HG03575 (cell line): ENCODE data around the gene DNAJC6.
"Not testable (repeated sequence)": the region's sequence is repeated elsewhere in the genome, so short reads cannot be mapped to it uniquely, and the experiment has no call there.

Experiments
- ATAC-seq: cut with Tn5 transposase; IDR thresholded peaks from one replicate; pipeline ENCODE4 v1.9.1; 2021; ENCODE audit not compliant: unreplicated experiment, insufficient number of reproducible peaks, low FRiP score; ENCODE audit errors: extremely low read depth

DNAJC6 gene

GRCh38 chr1:65289449-65289848 is 19.9 kb upstream of the DNAJC6 start:
- peak; percentile 63 for ATAC-seq

- ATAC-seq, result not testable (repeated sequence)
Measured at GRCh38 chr1:65291818-65292217, 17.5 kb upstream of the DNAJC6 start.

DNA sequence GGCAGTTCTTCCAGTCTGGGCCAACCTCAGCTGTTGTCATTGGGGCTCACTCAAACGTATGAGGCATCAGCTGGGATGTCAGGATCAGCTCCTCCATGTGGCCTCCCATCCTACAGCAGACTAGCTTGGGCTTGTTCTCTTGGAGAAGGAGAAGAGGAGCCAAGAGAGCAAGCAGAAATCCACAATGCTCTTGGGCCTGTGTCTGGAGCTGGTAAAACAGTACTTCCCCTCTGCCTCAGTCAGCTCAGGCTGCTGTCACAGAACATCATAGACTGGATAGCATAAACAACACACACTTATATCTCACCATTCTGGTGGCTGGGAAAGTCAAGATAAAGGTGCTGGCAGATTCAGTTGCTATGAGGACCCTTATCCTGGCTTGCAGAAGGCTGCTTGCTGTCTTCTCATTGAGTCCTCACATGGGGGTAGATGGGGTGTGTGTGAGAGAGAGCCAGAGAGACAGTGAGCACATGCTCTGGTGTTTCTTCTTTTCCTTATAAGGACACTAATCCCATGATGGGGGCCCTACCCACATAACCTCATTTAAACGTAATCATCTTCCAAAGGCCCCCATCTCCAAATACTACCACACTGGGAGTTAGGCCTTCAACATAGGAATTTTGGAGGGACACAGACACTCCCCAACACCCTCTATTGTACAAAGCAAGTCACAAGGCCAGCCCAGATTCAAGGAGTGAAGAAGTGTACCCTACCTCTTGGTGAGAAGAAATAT is 16.3 kb upstream of the DNAJC6 start:
- ATAC-seq, result no peak

GRCh38 chr1:65297706-65298105 is 11.6 kb upstream of the DNAJC6 start:
- ATAC-seq, result no peak

GRCh38 chr1:65299328-65299727 is 10.0 kb upstream of the DNAJC6 start:
- ATAC-seq, result no peak

GRCh38 chr1:65308781-65309303 is 501 bp upstream of the DNAJC6 start:
- ATAC-seq, result no peak

DNA sequence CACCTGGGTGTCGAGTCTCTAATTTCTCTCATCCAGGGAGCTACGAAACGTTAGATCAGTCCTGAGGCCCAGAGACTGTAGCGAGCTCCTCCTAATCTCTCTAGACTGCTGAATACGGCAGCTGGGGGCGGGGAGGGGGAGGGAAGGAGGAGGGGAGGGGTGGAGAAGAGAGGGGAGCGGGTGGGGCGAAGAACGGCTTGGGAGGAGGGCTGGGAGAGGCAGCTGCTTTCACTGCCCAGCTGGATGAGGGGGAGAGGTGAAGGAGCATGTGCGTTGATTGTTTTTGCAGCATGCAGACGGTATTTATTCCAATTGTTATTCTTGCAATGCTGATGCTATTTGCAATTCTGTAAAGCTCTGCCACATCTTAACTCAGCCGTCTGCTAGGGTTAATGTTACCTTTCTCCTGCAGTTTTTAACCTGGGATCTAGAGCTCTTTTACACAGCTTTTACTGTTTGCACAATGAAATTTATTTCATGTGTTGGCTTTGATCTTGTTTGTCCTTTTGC is 790 bp downstream of the DNAJC6 start:
- no peak for ATAC-seq

GRCh38 chr1:65311760-65312159 is 2.4 kb downstream of the DNAJC6 start:
- ATAC-seq, result no peak

- ATAC-seq, result no peak
Measured at GRCh38 chr1:65316233-65316632, 6.9 kb downstream of the DNAJC6 start.

DNA sequence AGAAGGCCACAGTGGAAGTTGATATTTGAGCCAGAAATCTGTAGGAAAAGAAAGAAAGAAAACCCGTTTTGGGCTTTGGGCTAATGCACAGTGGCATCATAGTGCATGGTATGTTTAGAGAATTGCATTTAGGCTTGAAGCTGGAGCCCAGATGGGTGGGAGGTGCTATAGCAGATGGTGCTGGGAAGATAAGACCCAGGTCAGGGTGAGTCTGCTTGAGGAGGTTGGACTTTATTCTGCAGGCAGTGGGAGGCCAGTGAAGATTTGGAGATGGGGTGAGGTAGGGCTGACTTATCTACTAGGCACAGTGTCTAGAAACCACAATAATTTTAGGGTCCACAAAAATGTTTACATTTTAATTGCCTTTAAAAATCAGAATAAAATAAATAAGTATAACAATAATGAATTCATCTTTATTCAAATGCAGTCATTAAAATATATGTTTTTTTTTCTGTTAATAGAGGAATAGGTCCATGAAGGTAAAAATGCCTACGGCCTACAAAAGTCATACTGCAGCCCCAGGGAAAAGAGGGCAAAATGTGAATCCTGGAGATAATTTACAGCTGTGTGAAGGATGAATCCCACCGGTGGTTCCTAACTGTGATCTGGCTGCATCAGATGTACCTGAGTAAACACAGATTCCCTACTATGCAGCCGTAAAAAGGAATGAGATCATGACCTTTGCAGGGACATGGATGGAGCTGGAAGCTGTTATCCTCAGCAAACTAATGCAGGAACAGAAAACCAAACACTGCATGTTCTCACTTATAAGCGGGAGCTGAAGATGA is 8.7 kb downstream of the DNAJC6 start:
- no peak for ATAC-seq

DNA sequence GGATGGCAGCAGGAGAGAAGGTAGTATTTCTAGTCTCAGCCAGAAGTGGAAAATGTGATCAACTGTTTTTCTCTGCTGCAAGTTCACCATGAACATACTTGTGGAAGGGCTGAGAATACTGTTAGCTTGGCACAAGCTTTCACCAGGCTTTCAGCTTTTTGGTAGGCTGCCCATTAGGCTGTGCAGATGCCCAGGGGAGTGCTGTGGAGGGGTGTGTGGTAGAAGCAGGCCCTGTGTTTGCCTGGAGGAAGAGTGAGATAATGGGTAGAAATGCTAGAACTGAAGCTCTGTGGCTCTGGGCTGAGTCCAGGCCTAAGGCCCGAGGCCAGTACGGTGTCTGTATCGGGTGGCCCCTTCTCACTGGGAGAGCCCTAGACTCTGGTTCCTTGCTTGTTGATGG is 9.8 kb downstream of the DNAJC6 start:
- no peak for ATAC-seq

DNA sequence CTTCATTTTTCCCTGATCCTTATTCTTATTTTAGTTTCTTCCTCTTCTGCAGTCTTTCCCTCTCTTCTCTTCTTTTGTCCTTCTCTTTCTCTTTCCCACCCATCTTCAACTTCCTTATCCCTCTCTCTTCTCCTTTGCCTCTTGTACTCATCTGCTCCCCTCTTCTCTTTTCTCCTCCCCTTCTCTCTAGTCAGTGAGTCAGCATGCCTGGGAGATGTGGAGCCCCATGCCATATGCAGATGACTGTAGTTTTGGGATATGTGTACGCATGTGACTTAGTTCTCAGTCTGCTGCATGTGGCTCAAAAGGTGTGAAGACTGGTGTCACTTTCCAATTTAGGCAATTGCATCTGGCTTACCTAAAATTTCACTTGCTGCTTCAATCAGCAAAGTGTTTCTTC is 10.4 kb downstream of the DNAJC6 start:
- no peak for ATAC-seq

GRCh38 chr1:65321879-65322278 is 12.5 kb downstream of the DNAJC6 start:
- ATAC-seq, result no peak

DNA sequence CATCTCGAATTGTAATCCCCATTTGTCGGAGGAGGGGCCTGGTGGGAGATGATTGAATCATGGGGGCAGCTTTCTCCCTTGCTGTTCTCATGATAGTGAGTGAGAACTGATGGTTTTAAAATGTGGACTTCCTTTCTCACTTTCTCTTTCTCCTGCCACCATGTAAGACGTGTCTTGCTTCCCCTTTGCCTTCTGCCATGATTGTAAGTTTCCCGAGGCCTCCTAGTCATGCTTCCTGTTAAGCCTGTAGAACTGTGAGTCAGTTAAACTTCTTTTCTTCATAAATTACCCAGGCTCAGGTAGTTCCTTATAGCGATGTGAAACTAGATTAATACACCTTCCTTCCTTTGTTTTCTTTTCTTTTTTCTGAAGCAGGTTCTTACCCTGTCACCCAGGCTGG is 13.9 kb downstream of the DNAJC6 start:
- ATAC-seq, result no peak

GRCh38 chr1:65330021-65330420 is 20.7 kb downstream of the DNAJC6 start:
- no peak for ATAC-seq

DNA sequence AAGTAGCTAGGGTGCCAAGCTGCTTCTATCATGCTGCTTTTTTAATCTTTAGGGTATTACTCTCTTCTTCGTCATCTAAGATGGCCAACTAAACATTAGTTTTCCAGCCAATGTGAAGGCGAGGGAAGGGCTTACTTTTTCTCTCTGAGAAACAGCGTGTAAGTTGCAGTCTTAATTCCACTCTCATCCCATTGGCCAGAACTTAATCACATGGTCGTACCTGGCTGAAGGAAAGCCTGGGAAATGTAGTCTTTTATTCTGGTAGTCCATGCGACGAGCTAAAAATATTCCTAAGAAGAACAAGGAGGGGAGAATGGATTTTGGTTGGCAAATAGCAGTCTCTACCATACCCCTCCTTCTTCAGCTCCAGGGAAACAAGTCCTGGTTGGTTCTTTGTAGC is 21.5 kb downstream of the DNAJC6 start:
- no peak for ATAC-seq

- ATAC-seq, result no peak
Measured at GRCh38 chr1:65332821-65333220, 23.5 kb downstream of the DNAJC6 start.

GRCh38 chr1:65334081-65334480 is 24.7 kb downstream of the DNAJC6 start:
- no peak for ATAC-seq

DNA sequence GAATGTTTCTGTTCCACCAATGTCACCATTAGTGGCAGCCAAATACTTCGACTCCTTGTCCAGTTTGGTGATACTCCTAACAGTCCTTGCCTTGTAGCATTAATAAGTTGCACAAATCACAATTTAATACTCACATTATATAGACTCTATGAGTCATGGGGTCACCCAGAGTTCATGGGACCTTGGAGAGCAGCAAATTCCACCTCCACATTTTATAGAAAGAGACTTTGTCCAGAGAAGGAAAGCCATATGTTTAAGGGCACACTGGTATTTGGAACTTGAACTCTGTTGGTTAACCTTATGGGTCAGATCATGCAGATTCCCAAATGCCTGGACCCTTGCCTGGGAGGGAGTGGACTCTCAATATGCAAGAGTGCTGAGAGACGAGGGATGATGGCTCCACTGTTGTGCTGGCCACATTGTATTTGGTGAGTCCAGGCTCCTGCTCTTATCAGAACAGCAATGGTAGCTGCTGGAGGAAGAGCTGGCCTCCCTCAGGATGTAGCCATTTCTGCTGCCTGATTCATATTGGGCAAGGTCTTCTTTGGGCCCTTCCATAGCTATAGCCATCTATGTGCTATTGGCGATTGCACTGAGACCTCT is 30.6 kb downstream of the DNAJC6 start:
- no peak for ATAC-seq

- ATAC-seq, result no peak
Measured at GRCh38 chr1:65341381-65341780, 32.0 kb downstream of the DNAJC6 start.
